K562 (cell line): ENCODE measurements around the gene HIRIP3. TPM values are rescaled to one million over a fixed set of nuclear protein-coding genes. Genes with fewer than 3 reads are reported as not detected.

Experiments used
- ATAC-seq: fragments of 200-7000 bp; cut with Tn5 transposase; 3 replicates; pipeline ENCODE4 v1.9.1; 2020; ENCODE audit warnings: moderate library complexity
- BruUV-seq: library from RNA; stranded (reverse); fragments of 400-500 nt; replicated peaks from 2 replicates; lab custom pipeline; 2021; lab: Mats Ljungman, UMichigan
- CTCF ChIA-PET: fragments of 300-600 bp; formaldehyde crosslinking; extraction: SDS; loops from one replicate; lab custom pipeline; 2021; ENCODE audit warnings: low intra/inter-chr PET ratio; lab: Yijun Ruan, JAX
- POLR2A ChIA-PET: fragments of 300-600, 350-650 bp; sonication (Branson Sonifier 250); formaldehyde crosslinking; extraction: SDS; loops from one replicate; lab custom pipeline; 2021; ENCODE audit warnings: antibody characterized with exemption, inconsistent platforms; lab: Yijun Ruan, JAX
- DNase-seq, 4 experiments: peaks; one replicate each; pipeline versions ENCODE4 v3.0.0 to v3.0.0-alpha.2; 2011 to 2018; ENCODE audit warnings: low spot score in 3 of 4, mixed read lengths in 3 of 4; ENCODE audit errors: extremely low read depth in 1 of 4
- FAIRE-seq: peaks from 2 replicates; lab custom pipeline; 2011; peaks lifted over from hg19 to GRCh38; lab: Jason Lieb, UNC
- H2AFZ ChIP-seq: 2 replicates; pipeline ENCODE4 v1.6.0; 2011; ENCODE audit warnings: low read depth, low read length, control low read depth, inconsistent platforms
- H3K27ac ChIP-seq: fragments of 200-600 bp; 3 replicates; pipeline ENCODE4 v1.8.0; 2011; ENCODE audit warnings: low read depth, mild to moderate bottlenecking, control low read depth, inconsistent platforms, low read length, moderate library complexity, mixed read lengths; ENCODE audit errors: extremely low read depth
- H3K27me3 ChIP-seq, 2 experiments: fragments of 300-600 bp in 1 of 2; 2 replicates in 1 of 2; 3 replicates in 1 of 2; pipeline versions ENCODE4 v1.6.0 to v1.8.0; 2011; ENCODE audit warnings: inconsistent platforms in 2 of 2, low read length in 2 of 2, mild to moderate bottlenecking in 1 of 2, mixed read lengths in 1 of 2, moderate library complexity in 1 of 2; ENCODE audit not compliant: control insufficient read depth in 2 of 2, insufficient read depth in 2 of 2
- H3K36me3 ChIP-seq: fragments of 300-600 bp; 3 replicates; pipeline ENCODE4 v1.8.0; 2011; ENCODE audit warnings: mild to moderate bottlenecking, low read length, inconsistent platforms; ENCODE audit not compliant: control insufficient read depth, insufficient read depth
- H3K4me1 ChIP-seq, 2 experiments: fragments of 200-600 bp in 1 of 2; replicated peaks in 1 of 2; 2 replicates in 1 of 2; 3 replicates in 1 of 2; pipeline versions ENCODE4 v1.5.1 to v1.8.0; 2011; ENCODE audit warnings: inconsistent platforms in 2 of 2, low read length in 2 of 2, mild to moderate bottlenecking in 1 of 2, mixed read lengths in 1 of 2, moderate library complexity in 1 of 2; ENCODE audit not compliant: control insufficient read depth in 2 of 2, insufficient read depth in 2 of 2
- H3K4me2 ChIP-seq: 2 replicates; pipeline ENCODE4 v1.6.1; 2011; ENCODE audit warnings: low read length, control low read depth, inconsistent platforms, mixed read lengths; ENCODE audit not compliant: insufficient read depth
- H3K4me3 ChIP-seq: fragments of 200-600 bp; sonication (generic), shearing (Covaris generic); 2 replicates; pipeline ENCODE4 v1.5.1; 2016; ENCODE audit warnings: control low read depth, inconsistent platforms
- H3K79me2 ChIP-seq: fragments of 200-600 bp; 3 replicates; pipeline ENCODE4 v1.8.0; 2011; ENCODE audit warnings: low read length, inconsistent platforms; ENCODE audit not compliant: control insufficient read depth, insufficient read depth
- H3K9ac ChIP-seq, 2 experiments: 2 replicates each; pipeline versions ENCODE4 v1.6.0 to v1.6.1; 2011; ENCODE audit warnings: low read depth in 2 of 2, low read length in 2 of 2, control low read depth in 1 of 2, inconsistent platforms in 1 of 2, mild to moderate bottlenecking in 1 of 2, mixed read lengths in 1 of 2; ENCODE audit not compliant: insufficient read depth in 1 of 2
- H3K9me1 ChIP-seq: one replicate; pipeline ENCODE4 v1.6.0; 2011; ENCODE audit warnings: inconsistent platforms, mild to moderate bottlenecking, low read length, moderate library complexity; ENCODE audit not compliant: control insufficient read depth, insufficient read depth
- H3K9me3 ChIP-seq: replicated peaks from 2 replicates; pipeline ENCODE4 v1.5.1; 2011; ENCODE audit warnings: low read depth, low read length, inconsistent platforms; ENCODE audit not compliant: control insufficient read depth, insufficient read depth
- H4K20me1 ChIP-seq: replicated peaks from 2 replicates; pipeline ENCODE4 v1.6.1; 2011; ENCODE audit warnings: low read length, inconsistent platforms, mixed read lengths; ENCODE audit not compliant: control insufficient read depth, insufficient read depth
- GABPB1 ChIP-seq: sonication (generic); formaldehyde crosslinking; IDR thresholded peaks from 2 replicates; pipeline ENCODE4 v1.8.0; 2022; ENCODE audit warnings: mild to moderate bottlenecking, missing genetic modification reagents
- HDAC6 ChIP-seq: IDR thresholded peaks from 2 replicates; pipeline ENCODE4 v1.6.1; 2012; ENCODE audit warnings: low read depth, mild to moderate bottlenecking, control low read depth, inconsistent platforms, low read length, moderate library complexity
- RCOR1 ChIP-seq, 2 experiments: IDR thresholded peaks; 2 replicates each; pipeline ENCODE4 v1.6.1; 2012; ENCODE audit warnings: low read depth in 2 of 2, low read length in 2 of 2, borderline replicate concordance in 1 of 2, improper control_type of control experiment in 1 of 2
- SP1 ChIP-seq: sonication (generic); formaldehyde crosslinking; IDR thresholded peaks from 2 replicates; pipeline ENCODE4 v1.8.1; 2022; ENCODE audit warnings: mild to moderate bottlenecking, missing genetic modification reagents
- TSC22D4 ChIP-seq: fragments of 450-650 bp; IDR thresholded peaks from 2 replicates; pipeline ENCODE4 v1.6.1; 2016; ENCODE audit warnings: missing genetic modification characterization, missing biosample characterization, control low read depth
- ZC3H11A ChIP-seq: IDR thresholded peaks from 2 replicates; pipeline ENCODE4 v1.6.1; 2012; ENCODE audit warnings: low read depth, low read length, improper control_type of control experiment
- ZNF311 ChIP-seq: fragments of 250-450 bp; sonication (Bioruptor Pico); IDR thresholded peaks from 2 replicates; pipeline ENCODE4 v1.4.0; 2020; ENCODE audit warnings: mild to moderate bottlenecking, moderate library complexity
- ZNF695 ChIP-seq: fragments of 450-650 bp; formaldehyde crosslinking; IDR thresholded peaks from 2 replicates; pipeline ENCODE4 v1.4.0; 2020; ENCODE audit warnings: mild to moderate bottlenecking, moderate library complexity
- ZNF766 ChIP-seq: fragments of 200-800 bp; sonication (Bioruptor generic); conservative IDR thresholded peaks from 2 replicates; pipeline ENCODE4 v1.6.1; 2016; ENCODE audit warnings: missing genetic modification characterization, missing compliant biosample characterization
- WGBS: fragments of 100-300 bp; shearing (Covaris generic); methylation state at CpG from one replicate; pipeline ENCODE4 v1.1.6; 2016; ENCODE audit warnings: low coverage, mixed read lengths; ENCODE audit not compliant: insufficient coverage; ENCODE audit errors: missing lambda C conversion rate; 5-methylcytosine and 5-hydroxymethylcytosine counted together
- in situ Hi-C: fragments of 300-500 bp; cut with MboI; formaldehyde crosslinking; loops from 4 replicates; pipeline ENCODE4 v1.15.0; 2018; ENCODE audit warnings: inconsistent platforms, mixed read lengths
- intact Hi-C: fragments of 100-400 bp; cut with micrococcal nuclease; formaldehyde crosslinking; loops from 2 replicates; pipeline ENCODE4 v1.14.2; 2022
- polyA plus RNA-seq, 8 experiments: library from polyadenylated mRNA; depleted of rRNA in 4 of 8; stranded (reverse) in 5 of 8; unstranded in 3 of 8; fragments of >200 nt; fragmentation: Nextera tagmentation in 2 of 8; fragmentation: Illumina TruSeq in 1 of 8; extraction: Ambion mirVana in 2 of 8; extraction: Trizol in 1 of 8; gene quantifications; 2 replicates each; pipeline versions ENCODE4 v1.2.1 to v1.2.3, GENCODE V29; 2011 to 2014; ENCODE audit warnings: inconsistent platforms in 1 of 8, missing spikeins in 1 of 8
- total RNA-seq, 7 experiments: library from RNA; depleted of rRNA in 6 of 7; stranded (reverse); fragments of >200 nt in 6 of 7; fragmentation: Illumina TruSeq in 2 of 7; extraction: Trizol in 2 of 7; gene quantifications; 2 replicates each; pipeline versions ENCODE4 v1.2.1 to v1.2.3, GENCODE V29; 2011 to 2021; ENCODE audit warnings: low replicate concordance in 1 of 7
- TF ChIP-seq, protein P1 (sequence below): fragments of 450-650 bp; IDR thresholded peaks from 2 replicates; pipeline ENCODE4 v1.6.1; 2016; ENCODE audit warnings: antibody characterized with exemption
- TF ChIP-seq, protein P2 (sequence below), 2 experiments: fragments of 450-650 bp; IDR thresholded peaks; 2 replicates each; pipeline ENCODE4 v1.6.1; 2016; ENCODE audit warnings: mild to moderate bottlenecking in 2 of 2, borderline replicate concordance in 1 of 2, low read depth in 1 of 2, moderate library complexity in 1 of 2
- TF ChIP-seq, protein P3 (sequence below): sonication (generic); formaldehyde crosslinking; IDR thresholded peaks from 2 replicates; pipeline ENCODE4 v1.8.1; 2023; ENCODE audit warnings: mild to moderate bottlenecking, missing genetic modification reagents

Gene HIRIP3
- total and polyA plus RNA-seq, 9 of the 15 experiments (the other 6 are each of a cell fraction or from before 2014, with no cell fraction given) = 3.3 to 38.2 (median 18.2) TPM

DNA sequence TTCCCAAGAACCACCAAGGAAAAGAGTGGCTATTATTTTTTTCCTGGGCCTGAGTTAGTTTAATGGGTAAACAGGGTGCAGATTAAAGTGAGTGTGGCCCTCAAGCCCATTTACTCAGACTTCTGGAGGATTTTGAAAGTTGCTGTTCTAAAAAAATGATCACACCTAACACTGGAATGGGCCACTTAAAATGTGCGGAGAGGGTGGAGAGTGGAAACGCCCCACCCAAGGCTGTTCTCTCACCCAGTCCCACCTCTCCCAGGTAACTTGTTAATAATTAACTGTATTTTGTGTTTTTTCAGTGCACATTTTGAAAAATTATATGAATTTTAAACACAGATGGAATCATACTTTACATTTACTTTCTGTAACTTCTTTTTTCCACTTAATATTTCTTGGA is 5.4 kb downstream of the HIRIP3 start:
- Histone ChIP-seq H3K9ac (no peak overlapping the region), H2AFZ (no peak overlapping the region), H3K27ac (no peak overlapping the region), H3K4me2 (no peak overlapping the region), H3K9me1 (no peaks in the 10 kb centered on the region), H3K9me3 (no peaks in the 10 kb centered on the region), H3K79me2 (peaks cover under 1% of the 10 kb centered on the region; the same call in 1 of the 3 replicates), H3K36me3 (peaks cover 86% of the 10 kb centered on the region; the same call in 2 of the 3 replicates), H3K27me3 (no peaks in the 10 kb centered on the region), H3K4me3 (no peak overlapping the region), H4K20me1 (no peaks in the 10 kb centered on the region), H3K4me1 (peaks cover 9 to 41% of the 10 kb centered on the region in 2 experiments; a peak in 4 of 5 replicates)
- no TSS peak for BruUV-seq
- DNase-seq = no peak
- ChIA-PET CTCF (no interaction called here), POLR2A (interaction anchor here (1.0 to 2.1 kb wide), 2 partner anchors 13 to 16 kb away, joined by 9 to 14 read pairs; partner anchors contain the start of gene TAOK2)
- no peak for ATAC-seq
- no peak for FAIRE-seq
- intact Hi-C loops = no loop called here
- 78% methylated on average over 2 of the region's 2 CpGs for WGBS
- in situ Hi-C loops = no loop called here
- TF ChIP-seq, protein P1, sequence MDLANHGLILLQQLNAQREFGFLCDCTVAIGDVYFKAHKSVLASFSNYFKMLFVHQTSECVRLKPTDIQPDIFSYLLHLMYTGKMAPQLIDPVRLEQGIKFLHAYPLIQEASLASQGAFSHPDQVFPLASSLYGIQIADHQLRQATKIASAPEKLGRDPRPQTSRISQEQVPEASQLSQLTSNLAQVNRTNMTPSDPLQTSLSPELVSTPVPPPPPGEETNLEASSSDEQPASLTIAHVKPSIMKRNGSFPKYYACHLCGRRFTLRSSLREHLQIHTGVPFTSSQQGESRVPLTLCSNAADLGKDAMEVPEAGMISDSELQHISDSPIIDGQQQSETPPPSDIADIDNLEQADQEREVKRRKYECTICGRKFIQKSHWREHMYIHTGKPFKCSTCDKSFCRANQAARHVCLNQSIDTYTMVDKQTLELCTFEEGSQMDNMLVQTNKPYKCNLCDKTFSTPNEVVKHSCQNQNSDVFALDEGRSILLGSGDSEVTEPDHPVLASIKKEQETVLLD = no peak
- TF ChIP-seq GABPB1 (CRISPR knock-in tag) (no peak), ZNF695 (CRISPR knock-in tag) (no peak), HDAC6 (no peak), ZC3H11A (no peak), SP1 (CRISPR knock-in tag) (no peak), TSC22D4 (tag) (no peak), ZNF311 (no peak), ZNF766 (CRISPR knock-in tag) (no peak), RCOR1 (IDR thresholded peaks at IDR 0.05; ENCODE audit: borderline replicate concordance in 1 of 2, low read depth in 2 of 2, low read length in 2 of 2) (no peak)
- TF ChIP-seq, protein P2, sequence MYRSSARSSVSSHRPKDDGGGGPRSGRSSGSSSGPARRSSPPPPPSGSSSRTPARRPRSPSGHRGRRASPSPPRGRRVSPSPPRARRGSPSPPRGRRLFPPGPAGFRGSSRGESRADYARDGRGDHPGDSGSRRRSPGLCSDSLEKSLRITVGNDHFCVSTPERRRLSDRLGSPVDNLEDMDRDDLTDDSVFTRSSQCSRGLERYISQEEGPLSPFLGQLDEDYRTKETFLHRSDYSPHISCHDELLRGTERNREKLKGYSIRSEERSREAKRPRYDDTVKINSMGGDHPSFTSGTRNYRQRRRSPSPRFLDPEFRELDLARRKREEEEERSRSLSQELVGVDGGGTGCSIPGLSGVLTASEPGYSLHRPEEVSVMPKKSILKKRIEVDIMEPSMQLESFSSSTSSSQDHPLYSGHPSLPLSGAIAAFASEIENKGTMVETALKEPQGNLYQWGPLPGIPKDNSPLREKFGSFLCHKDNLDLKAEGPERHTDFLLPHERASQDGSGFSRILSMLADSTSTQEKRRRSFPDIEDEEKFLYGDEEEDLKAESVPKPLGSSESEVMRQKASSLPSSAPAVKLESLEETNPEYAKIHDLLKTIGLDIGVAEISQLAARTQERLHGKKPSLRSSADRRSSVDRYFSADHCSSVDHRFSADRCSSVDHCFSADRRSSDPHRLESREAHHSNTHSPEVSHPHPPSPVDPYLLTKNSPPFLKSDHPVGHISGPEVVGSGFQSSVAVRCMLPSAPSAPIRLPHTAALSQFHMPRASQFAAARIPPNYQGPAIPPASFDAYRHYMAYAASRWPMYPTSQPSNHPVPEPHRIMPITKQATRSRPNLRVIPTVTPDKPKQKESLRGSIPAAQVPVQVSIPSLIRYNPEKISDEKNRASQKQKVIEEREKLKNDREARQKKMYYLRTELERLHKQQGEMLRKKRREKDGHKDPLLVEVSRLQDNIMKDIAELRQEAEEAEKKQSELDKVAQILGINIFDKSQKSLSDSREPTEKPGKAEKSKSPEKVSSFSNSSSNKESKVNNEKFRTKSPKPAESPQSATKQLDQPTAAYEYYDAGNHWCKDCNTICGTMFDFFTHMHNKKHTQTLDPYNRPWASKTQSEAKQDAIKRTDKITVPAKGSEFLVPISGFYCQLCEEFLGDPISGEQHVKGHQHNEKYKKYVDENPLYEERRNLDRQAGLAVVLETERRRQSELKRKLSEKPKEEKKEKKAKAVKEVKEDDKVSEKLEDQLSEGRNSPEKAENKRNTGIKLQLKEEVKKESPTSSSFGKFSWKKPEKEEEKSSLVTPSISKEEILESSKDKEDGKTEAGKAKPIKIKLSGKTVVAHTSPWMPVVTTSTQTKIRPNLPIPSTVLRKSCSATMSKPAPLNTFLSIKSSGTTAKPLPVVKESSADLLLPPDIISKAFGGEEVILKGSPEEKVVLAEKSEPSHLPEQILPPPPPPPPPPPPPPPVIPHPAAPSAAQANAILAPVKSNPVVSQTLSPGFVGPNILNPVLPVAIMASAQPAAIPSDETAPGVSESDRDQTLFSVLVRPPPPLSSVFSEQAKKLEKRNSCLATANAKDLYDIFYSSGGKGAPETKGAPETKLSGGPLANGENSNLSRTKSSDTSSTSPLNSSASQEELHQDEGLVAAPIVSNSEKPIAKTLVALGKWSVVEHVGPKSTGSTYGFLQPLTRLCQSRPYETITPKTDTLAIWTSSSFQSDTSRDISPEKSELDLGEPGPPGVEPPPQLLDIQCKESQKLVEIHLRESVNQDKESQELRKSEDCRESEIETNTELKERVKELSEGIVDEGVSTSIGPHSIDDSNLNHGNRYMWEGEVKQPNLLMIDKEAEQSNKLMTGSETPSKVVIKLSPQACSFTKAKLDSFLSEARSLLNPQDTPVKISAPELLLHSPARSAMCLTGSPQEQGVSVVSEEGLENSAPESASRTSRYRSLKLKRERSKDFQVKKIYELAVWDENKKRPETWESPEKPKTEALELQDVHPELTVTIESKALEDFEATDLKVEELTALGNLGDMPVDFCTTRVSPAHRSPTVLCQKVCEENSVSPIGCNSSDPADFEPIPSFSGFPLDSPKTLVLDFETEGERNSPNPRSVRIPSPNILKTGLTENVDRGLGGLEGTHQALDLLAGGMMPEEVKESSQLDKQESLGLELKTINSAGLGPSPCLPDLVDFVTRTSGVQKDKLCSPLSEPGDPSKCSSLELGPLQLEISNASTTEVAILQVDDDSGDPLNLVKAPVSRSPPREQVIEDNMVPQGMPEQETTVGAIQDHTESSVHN (IDR thresholded peaks at IDR 0.05; ENCODE audit: borderline replicate concordance in 1 of 2, low read depth in 1 of 2) = no peak
- TF ChIP-seq, protein P3, sequence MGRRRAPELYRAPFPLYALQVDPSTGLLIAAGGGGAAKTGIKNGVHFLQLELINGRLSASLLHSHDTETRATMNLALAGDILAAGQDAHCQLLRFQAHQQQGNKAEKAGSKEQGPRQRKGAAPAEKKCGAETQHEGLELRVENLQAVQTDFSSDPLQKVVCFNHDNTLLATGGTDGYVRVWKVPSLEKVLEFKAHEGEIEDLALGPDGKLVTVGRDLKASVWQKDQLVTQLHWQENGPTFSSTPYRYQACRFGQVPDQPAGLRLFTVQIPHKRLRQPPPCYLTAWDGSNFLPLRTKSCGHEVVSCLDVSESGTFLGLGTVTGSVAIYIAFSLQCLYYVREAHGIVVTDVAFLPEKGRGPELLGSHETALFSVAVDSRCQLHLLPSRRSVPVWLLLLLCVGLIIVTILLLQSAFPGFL (CRISPR knock-in tag) = no peak
